Upper lobe of left lung (tissue), 6 donors: ENCODE measurements around the gene ACSL5. TPM values are rescaled to one million over a fixed set of nuclear protein-coding genes. Genes with fewer than 3 reads are reported as not detected.
A peak's percentile ranks its signal among the peaks of the same experiment; 100 is the strongest.
"Not testable (repeated sequence)": the region's sequence is repeated elsewhere in the genome, so short reads cannot be mapped to it uniquely, and the experiment has no call there.

Source experiments
- ATAC-seq, 2 donors: fragments of 200-7000 bp; cut with Tn5 transposase; one replicate each; pipeline ENCODE4 v1.9.1; 2022; ENCODE audit warnings: mild to moderate bottlenecking in 2 of 2, moderate library complexity in 2 of 2; ENCODE audit not compliant: low FRiP score in 2 of 2
- DNase-seq, 2 donors: peaks; one replicate each; pipeline ENCODE4 v3.0.0-alpha.2; 2019 to 2020
- H3K27ac ChIP-seq, 4 donors: fragments of 200-600 bp; sonication (generic); one replicate each; pipeline ENCODE4 v1.5.1; 2016 to 2019
- H3K27me3 ChIP-seq, 4 donors: fragments of 200-600 bp; sonication (generic); one replicate each; pipeline ENCODE4 v1.5.1; 2017 to 2019
- H3K36me3 ChIP-seq, 4 donors: fragments of 200-600 bp; sonication (generic); one replicate each; pipeline ENCODE4 v1.5.1; 2016 to 2019
- H3K4me1 ChIP-seq, 4 donors: fragments of 200-600 bp; sonication (generic); one replicate each; pipeline ENCODE4 v1.5.1; 2018 to 2019
- H3K4me3 ChIP-seq, 4 donors: fragments of 200-600 bp; sonication (generic); one replicate each; pipeline ENCODE4 v1.5.1; 2017 to 2019; ENCODE audit warnings: mild to moderate bottlenecking in 2 of 4, moderate library complexity in 1 of 4
- H3K9me3 ChIP-seq, 4 donors: fragments of 200-600 bp; sonication (generic); one replicate each; pipeline ENCODE4 v1.5.1; 2018 to 2019
- EP300 ChIP-seq, 4 donors: sonication (generic); formaldehyde crosslinking; IDR thresholded peaks; one replicate each; pipeline ENCODE4 v1.5.1; 2017; ENCODE audit warnings: antibody characterized with exemption in 4 of 4, control low read depth in 2 of 4
- POLR2A ChIP-seq, 4 donors: fragments of 450-650 bp; IDR thresholded peaks; one replicate each; pipeline ENCODE4 v1.5.1; 2016 to 2017; ENCODE audit warnings: antibody characterized with exemption in 4 of 4, mild to moderate bottlenecking in 2 of 4
- POLR2AphosphoS5 ChIP-seq, 2 donors: sonication (generic); formaldehyde crosslinking; IDR thresholded peaks; one replicate each; pipeline ENCODE4 v1.5.1; 2017; ENCODE audit warnings: antibody characterized with exemption in 2 of 2
- WGBS, 2 donors: methylation state at CpG; one replicate each; pipeline ENCODE4 v1.1.5; 2017 to 2018; 5-methylcytosine and 5-hydroxymethylcytosine counted together
- total RNA-seq, 6 donors: library from RNA; depleted of rRNA in 4 of 6; stranded (reverse); fragments of >200 nt in 4 of 6; gene quantifications; one replicate each; pipeline versions ENCODE4 v1.1.0 to v1.2.1, GENCODE V29; 2016 to 2021
- TF ChIP-seq, protein P1 (sequence below), 6 experiments: fragments of 450-650 bp in 4 of 6; fragments of 200-600 bp in 2 of 6; sonication (generic) in 2 of 6; IDR thresholded peaks; one replicate each; pipeline ENCODE4 v1.5.1; 2016 to 2019; ENCODE audit warnings: antibody characterized with exemption in 6 of 6
- donor health status: DM: no; HTN: no; CAD: no; lungs with moderate emphysema.
- donor health status: DM: no; HTN: yes; CAD: no; lungs with severe emphysema.

ACSL5 gene
- total RNA-seq, 6 donors from 2014 or later = 33.2 to 73.0 (median 62.0) TPM

DNA sequence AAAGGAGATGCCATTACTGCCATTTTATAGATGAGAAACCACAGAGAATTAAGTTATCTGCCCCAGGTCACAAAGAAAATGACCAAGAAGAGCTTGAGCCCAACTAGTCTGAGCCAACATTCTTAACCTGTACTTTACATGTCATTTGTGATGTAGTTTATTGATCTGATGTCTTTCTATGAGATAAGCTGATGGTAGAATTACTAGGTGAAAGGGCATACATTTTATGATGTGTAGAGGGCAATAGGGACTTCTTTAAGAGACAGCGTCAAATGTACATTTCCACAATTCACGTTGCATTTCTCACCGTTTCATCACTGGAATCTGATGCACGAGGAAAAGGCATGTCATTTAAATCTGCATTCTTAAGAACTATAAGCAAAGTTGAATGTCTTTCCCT lies 11.3 kb downstream of the ACSL5 start:
- Histone ChIP-seq H3K4me1 (peaks cover 11 to 32% (median 19%) of the 10 kb centered on the region in 4 donors), H3K4me3 (no peak overlapping the region), H3K36me3 (peaks cover 0 to 5% (median 2%) of the 10 kb centered on the region in 4 donors), H3K27me3 (no peaks in the 10 kb centered on the region), H3K9me3 (no peaks in the 10 kb centered on the region), H3K27ac (no peak overlapping the region)
- WGBS, 2 donors = 76 to 86% methylated on average over 4 of the region's 4 CpGs
- TF ChIP-seq POLR2A (IDR thresholded peaks at IDR 0.05) (no peak), EP300 (IDR thresholded peaks at IDR 0.05) (no peak), POLR2AphosphoS5 (IDR thresholded peaks at IDR 0.05) (no peak)
- TF ChIP-seq, protein P1, sequence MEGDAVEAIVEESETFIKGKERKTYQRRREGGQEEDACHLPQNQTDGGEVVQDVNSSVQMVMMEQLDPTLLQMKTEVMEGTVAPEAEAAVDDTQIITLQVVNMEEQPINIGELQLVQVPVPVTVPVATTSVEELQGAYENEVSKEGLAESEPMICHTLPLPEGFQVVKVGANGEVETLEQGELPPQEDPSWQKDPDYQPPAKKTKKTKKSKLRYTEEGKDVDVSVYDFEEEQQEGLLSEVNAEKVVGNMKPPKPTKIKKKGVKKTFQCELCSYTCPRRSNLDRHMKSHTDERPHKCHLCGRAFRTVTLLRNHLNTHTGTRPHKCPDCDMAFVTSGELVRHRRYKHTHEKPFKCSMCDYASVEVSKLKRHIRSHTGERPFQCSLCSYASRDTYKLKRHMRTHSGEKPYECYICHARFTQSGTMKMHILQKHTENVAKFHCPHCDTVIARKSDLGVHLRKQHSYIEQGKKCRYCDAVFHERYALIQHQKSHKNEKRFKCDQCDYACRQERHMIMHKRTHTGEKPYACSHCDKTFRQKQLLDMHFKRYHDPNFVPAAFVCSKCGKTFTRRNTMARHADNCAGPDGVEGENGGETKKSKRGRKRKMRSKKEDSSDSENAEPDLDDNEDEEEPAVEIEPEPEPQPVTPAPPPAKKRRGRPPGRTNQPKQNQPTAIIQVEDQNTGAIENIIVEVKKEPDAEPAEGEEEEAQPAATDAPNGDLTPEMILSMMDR (IDR thresholded peaks at IDR 0.05) = no peak
- DNase-seq = no peak
- no peak for ATAC-seq

DNA sequence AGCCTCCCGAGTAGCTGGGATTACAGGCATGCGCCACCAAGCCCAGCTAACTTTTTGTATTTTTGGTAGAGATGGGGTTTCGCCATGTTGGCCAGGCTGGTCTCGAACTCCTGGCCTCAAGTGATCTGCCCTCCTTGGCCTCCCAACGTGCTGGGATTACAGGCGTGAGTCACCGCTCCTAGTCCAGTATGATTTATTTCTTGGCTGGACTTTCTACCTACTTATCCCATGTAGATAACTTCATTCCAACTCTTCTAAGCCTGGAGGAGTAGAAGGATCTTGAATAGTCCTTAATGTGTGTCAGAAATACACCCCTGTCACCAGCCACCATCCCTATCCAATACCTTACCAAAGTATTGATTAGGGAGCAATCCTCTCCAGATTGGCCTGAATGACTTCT lies 14.1 kb downstream of the ACSL5 start:
- not testable (repeated sequence) for DNase-seq, H3K4me3 ChIP-seq, ATAC-seq, H3K9me3 ChIP-seq, H3K27me3 ChIP-seq, H3K36me3 ChIP-seq
- Histone ChIP-seq H3K27ac (peak overlapping the region in 2 of 4 donors; percentile 77 to 86), H3K4me1 (peaks cover 11 to 43% (median 27%) of the 10 kb centered on the region in 4 donors)
- 91 to 93% methylated on average over 7 of the region's 7 CpGs for WGBS, 2 donors

DNA sequence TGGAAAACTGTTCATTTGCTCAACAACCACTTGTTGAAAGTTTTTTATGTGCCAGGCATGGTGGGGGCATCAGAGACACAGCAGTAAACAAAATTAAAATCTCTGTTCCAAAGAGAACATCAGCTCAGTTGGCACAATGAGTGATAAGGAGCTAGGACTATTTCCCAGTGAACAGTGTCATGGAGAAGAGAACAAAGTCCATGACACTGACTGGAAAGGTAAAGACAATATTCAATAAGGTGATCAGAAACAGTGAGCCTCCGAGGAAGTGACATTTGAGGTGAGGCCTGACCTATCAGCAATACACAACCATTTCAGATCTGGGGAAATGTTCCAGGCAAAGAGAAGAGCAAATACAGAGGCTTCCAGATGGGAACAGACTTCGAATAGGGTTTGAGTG lies 14.6 kb downstream of the ACSL5 start:
- Histone ChIP-seq H3K36me3 (no peaks in the 10 kb centered on the region), H3K4me3 (no peak overlapping the region), H3K27ac (peak overlapping the region; percentile 55 to 86 (median 78)), H3K27me3 (no peaks in the 10 kb centered on the region), H3K4me1 (peaks cover 11 to 43% (median 27%) of the 10 kb centered on the region in 4 donors), H3K9me3 (no peaks in the 10 kb centered on the region)
- TF ChIP-seq EP300 (IDR thresholded peaks at IDR 0.05) (no peak), POLR2AphosphoS5 (IDR thresholded peaks at IDR 0.05) (no peak), POLR2A (IDR thresholded peaks at IDR 0.05) (no peak)
- TF ChIP-seq, protein P1 (IDR thresholded peaks at IDR 0.05) = no peak
- DNase-seq (no peak), ATAC-seq (no peak)
- WGBS, 2 donors = 42 to 93% methylated on average over 2 of the region's 2 CpGs

DNA sequence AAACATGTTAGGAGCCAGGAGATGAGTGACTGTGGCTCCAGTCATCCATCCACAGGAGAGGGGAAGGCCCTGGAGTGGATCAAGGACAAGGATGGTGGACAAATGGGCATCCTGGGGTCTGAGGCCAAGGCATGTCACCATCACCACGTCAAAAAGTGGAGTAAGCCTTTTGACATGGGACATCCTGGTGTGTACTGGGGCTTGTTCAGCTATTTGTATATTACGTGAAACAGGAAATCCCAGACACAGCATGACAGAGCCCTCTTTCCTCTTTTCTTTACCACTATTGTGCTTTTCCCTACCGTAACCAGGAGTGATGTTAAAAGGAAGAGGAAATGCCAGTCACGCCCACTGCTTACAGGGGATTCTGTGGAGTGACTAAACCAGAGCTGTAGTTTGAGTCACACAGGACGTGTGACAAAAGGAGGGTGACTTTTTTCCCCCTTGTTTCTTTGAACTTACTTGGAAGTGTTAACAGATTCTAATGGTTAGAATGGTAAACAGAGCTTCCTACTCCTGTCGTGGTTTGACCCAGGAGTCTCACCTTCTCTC lies 15.4 kb downstream of the ACSL5 start:
- Histone ChIP-seq H3K36me3 (no peaks in the 10 kb centered on the region), H3K27me3 (no peaks in the 10 kb centered on the region), H3K4me1 (peaks cover 14 to 43% (median 30%) of the 10 kb centered on the region in 4 donors), H3K4me3 (no peak overlapping the region), H3K27ac (peak overlapping the region; percentile 55 to 86 (median 78)), H3K9me3 (no peaks in the 10 kb centered on the region)
- peak in 1 of 2 donors; percentile 81 for DNase-seq
- ATAC-seq = peak; percentile 88 to 93
- WGBS, 2 donors = 7 to 12% methylated on average over 6 of the region's 6 CpGs
- TF ChIP-seq POLR2AphosphoS5 (IDR thresholded peaks at IDR 0.05) (peak; percentile 80 to 86), POLR2A (IDR thresholded peaks at IDR 0.05) (peak in 1 of 4 donors; percentile 43), EP300 (IDR thresholded peaks at IDR 0.05) (peak in 2 of 4 donors; percentile 45 to 92)
- TF ChIP-seq, protein P1 (IDR thresholded peaks at IDR 0.05) = no peak

DNA sequence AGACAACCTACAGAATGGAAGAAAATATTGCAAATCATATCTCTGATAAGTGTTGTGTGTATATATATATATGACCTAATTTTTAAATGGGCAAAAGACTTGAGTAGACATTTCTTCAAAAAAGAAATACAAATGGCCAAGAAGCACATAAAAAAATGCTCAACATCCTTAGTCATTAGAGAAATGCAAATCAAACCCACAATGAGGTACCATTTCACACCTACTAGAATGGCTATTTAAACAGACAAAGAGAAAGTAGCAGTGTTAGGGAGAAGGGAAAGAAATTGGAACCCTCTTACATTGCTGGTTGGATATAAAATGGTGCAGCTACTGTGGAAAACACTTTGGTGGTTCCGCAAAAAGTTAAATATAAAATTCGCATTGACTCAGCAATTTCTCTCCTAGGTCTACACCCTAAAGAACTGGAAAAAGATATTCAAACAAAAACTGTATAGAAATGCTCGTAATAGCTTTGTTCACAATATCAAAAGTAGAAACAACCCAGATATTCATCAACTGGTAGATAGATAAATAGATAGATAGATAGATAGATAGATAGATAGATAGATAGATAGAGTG lies 16.3 kb downstream of the ACSL5 start:
- Histone ChIP-seq H3K4me1 (peaks cover 15 to 49% (median 32%) of the 10 kb centered on the region in 4 donors), H3K9me3 (no peaks in the 10 kb centered on the region), H3K4me3 (no peak overlapping the region), H3K27me3 (no peaks in the 10 kb centered on the region), H3K36me3 (peaks cover 0 to under 1% (median 0%) of the 10 kb centered on the region in 4 donors), H3K27ac (peak overlapping the region; percentile 55 to 86 (median 78))
- no peak for TF ChIP-seq POLR2AphosphoS5 (IDR thresholded peaks at IDR 0.05)
- no peak for TF ChIP-seq POLR2A (IDR thresholded peaks at IDR 0.05)
- TF ChIP-seq EP300 (IDR thresholded peaks at IDR 0.05) = no peak
- TF ChIP-seq, protein P1 (IDR thresholded peaks at IDR 0.05) = no peak
- ATAC-seq = no peak
- no peak for DNase-seq
- 94 to 96% methylated on average over 3 of the region's 3 CpGs for WGBS, 2 donors
